GM12892 (cell line): Measurements from ENCODE around the gene DNAJC7.

ENCODE experiments used
- POLR2A ChIP-seq: IDR thresholded peaks from 2 replicates; pipeline ENCODE4 v1.6.1; 2011; ENCODE audit warnings: low read depth, low read length, control low read depth
- POLR2AphosphoS5 ChIP-seq: IDR thresholded peaks from 2 replicates; pipeline ENCODE4 v1.6.1; 2011; ENCODE audit warnings: low read depth, low read length, control low read depth
- TAF1 ChIP-seq: IDR thresholded peaks from 2 replicates; pipeline ENCODE4 v1.6.1; 2011; ENCODE audit warnings: low read depth, mild to moderate bottlenecking, control low read depth, low read length, borderline replicate concordance

- TF ChIP-seq POLR2A = no peak
- no peak for TF ChIP-seq POLR2AphosphoS5
- no peak for TF ChIP-seq TAF1
These were observed 81.6 kb downstream of the DNAJC7 start for GRCh38 chr17:41935641-41936040.
